NCI-H2227 treated with DMSO at 0.1 percent for 48 hours (cell line): Measurements from ENCODE around the gene RELL1.

Experiments
- DNase-seq: peaks from one replicate; lab custom pipeline; 2025; lab: John Stamatoyannopoulos, UW

Gene RELL1, protein sequence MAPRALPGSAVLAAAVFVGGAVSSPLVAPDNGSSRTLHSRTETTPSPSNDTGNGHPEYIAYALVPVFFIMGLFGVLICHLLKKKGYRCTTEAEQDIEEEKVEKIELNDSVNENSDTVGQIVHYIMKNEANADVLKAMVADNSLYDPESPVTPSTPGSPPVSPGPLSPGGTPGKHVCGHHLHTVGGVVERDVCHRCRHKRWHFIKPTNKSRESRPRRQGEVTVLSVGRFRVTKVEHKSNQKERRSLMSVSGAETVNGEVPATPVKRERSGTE

DNA sequence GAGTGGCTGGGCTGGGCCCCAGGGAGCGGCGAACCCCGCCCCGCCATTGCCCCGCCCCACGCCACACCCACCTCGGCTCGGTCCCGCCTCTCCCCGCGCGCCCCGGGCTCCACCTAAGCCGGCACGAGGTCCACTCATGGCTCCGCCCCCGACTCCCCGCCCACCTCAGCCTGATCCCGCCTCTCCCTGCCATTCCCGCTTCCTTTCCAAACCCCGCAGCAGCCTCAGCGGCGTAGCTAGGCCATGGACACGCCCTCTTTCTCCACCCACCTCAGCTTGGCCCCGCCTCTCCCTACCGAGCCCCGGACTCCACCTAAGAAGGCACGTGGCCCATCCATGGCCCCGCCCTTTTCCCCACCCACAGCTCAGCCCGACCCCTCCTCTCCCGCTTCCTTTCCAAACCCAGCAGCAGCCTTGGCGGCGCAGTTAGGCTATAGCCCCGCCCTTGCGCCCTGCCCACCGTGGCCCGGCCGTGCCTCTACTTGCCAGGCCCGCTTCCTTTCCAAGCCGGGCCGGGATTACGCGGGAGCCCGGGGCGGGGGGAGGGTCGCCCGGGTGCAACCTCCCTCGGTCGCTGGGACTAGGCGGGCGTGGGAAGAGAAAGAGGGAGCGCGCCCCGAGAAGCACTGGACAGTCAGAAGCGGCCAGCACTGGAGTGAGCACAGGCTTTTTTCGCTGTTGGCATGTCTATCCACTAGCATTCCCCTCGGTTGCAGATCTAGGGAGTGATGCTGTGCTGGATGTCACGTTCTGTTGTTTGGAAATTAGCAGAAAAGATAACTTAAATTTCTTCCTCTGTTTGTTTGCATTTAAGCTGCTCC lies at the start of gene RELL1:
RELL1 (minus strand) TSS at position 4 of the 821 bp plus-strand sequence. CDS start 89 bp downstream, outside the sequence.
- peak; percentile 92 for DNase-seq

DNA sequence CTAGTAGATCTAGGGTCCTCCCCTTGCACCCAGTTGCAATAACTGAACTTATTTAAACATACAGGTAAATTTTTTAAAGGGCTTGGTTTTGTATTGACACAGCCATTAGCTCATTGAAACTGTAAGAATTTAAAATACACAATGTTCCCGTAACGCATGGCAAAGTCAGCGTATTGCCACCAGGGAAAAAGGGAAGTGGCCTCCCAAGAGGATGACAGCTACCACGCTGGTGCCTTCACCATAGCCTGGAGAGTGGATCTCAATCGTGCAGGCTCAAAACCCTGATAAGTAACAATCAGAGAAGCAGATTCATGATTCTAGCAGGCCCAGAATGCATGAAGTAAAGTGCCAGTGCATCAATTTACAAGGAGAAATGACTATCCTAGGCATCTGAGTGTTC lies 49.4 kb upstream of the RELL1 start:
- no peak for DNase-seq

DNA sequence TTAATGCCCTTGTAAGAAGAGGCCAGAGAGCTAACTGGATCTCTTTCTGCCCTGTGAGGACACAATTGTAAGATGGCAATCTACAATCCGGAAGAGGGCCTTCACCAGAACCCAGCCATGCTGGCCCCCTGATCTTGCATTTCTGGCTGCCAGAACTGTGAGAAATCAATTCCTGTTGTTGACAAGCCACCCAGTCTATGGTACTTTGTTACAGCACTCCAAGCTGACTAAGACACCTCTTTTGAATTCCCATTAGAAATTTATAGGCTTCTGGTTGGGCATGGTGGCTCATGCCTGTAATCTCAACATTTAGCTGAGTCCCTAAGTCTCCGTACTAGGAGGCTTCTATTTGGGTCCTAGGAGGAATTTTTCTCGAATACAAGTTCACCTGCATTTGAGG lies 48.8 kb upstream of the RELL1 start:
- no peak for DNase-seq

- DNase-seq = no peak
Measured at GRCh38 chr4:37733240-37733867, 47.2 kb upstream of the RELL1 start.

GRCh38 chr4:37732526-37733186 lies 46.5 kb upstream of the RELL1 start:
- DNase-seq = no peak

GRCh38 chr4:37729649-37730004 lies 43.5 kb upstream of the RELL1 start:
- no peak for DNase-seq

DNA sequence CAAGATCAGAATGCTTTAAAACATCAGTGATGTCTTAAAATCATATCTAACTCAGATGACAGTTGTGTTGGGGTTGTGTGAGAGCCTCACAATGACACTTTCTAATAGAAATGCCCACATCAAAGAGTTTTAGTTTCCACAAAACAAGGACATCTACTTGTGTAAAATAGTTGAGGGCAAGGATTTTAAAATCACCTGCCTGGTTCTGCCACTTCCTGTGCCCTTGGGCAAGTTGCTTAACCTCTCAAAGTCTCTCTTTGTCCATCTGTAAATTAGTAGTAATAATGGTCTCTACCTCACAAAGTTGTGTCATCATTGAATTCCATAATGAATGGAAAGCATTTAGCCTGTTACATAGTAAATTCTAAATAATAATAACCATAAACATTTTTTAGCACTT lies 41.9 kb upstream of the RELL1 start:
- DNase-seq = no peak

DNA sequence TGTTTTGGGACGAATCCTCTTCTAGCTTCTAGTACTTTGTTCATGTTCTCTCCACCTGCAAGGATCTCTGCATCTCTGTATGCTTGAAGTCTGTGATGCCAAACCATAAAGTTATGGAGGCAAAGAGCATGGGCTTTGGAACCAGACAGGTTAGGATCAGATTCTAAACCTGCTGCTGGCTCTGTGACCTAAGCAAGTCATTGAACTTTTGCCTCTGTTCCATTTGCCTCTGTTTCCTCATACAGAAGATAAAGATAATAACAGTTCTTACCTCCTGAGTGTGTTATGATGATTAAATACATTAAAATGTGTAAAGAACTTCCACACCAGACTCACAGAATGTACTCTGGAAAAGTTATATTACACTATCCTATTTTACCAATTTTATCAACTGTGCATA lies 41.5 kb upstream of the RELL1 start:
- DNase-seq = no peak

GRCh38 chr4:37726666-37727065 lies 40.5 kb upstream of the RELL1 start:
- no peak for DNase-seq

DNA sequence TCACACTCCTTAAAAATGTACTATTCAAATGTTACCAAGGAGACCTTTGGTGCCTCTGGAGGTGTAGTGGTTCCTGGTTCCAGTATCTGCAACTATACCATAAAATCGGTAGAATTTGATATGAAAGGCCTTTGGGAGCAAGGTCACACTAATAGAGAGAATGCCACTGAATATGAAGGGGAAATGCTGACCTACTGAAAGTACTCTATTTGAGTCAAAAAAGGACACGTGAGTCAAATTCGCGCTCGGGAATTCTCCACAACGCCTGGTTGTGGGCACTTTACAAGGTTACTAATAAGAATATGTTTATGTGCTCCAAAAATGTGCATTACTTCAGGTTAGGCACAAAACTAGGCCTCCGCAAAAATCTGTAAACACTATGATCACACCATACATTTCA lies 39.5 kb upstream of the RELL1 start:
- DNase-seq = no peak

- no peak for DNase-seq
Measured at GRCh38 chr4:37723067-37723466, 36.9 kb upstream of the RELL1 start.

DNA sequence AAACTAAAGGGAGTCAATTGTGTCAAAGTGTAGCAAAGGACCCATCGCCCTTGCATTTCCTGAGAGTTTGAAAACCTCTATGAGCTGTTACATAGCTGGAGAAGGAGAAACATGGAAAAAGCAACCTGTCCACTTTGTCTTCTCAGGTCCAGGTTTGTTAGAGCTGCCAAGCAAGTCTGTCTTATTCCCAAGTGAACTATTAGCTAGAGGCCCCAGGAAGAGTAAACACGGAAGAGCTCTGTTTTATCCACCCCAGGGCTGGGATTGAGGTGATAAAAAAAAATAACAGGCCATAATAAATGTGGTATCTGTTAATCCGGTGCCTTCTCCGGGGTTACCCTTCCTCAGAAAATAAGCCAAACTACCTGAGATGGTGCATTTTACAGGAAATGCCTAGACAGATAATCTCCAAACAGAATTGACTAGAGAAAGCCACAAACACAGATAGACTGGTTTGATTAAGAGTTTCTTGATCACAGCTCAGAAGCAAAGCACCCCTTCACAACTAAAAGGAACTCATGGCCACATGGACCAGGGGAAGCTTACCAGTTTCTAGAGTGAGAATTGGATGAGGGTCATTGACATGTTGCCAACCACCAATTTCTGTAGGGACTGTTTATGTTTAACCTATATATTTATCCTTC lies 35.9 kb upstream of the RELL1 start:
- DNase-seq = no peak

DNA sequence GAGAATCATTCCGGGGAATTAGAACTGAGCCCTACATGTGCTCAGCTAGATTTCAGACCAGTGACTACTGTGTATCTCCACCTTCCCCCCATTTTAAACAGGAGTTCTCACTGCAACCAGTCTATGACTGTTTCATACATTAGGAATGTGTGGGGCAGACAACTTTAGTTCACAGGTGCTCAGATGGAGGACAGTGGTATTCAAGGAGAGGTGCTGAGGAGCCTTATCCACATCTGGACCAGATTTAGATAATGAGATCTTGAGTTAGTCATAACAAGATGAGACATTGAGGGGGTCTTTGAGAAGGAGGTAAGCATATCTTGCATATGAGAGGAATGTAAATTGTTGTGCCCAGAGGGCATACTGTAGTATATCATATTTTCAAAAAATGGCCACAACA lies 32.8 kb upstream of the RELL1 start:
- no peak for DNase-seq

DNA sequence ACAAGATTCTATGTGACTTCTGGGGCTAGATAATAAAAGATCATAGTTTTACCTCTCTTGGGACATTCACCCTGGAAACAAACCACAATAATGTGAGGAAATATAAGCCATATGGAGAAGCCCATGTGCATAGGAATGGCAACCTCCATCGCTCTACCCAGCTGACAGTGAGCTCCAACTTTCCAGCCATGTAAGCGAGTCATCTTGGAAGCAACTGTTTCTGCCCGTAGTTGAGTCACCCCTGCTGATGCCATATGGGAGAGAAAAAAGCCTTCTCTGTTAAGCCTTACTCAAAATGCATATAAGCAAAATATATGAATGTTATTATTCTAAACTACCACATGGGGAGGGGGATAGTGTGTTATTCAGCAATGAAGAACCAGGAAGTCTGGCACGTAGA lies 31.4 kb upstream of the RELL1 start:
- DNase-seq = no peak

DNA sequence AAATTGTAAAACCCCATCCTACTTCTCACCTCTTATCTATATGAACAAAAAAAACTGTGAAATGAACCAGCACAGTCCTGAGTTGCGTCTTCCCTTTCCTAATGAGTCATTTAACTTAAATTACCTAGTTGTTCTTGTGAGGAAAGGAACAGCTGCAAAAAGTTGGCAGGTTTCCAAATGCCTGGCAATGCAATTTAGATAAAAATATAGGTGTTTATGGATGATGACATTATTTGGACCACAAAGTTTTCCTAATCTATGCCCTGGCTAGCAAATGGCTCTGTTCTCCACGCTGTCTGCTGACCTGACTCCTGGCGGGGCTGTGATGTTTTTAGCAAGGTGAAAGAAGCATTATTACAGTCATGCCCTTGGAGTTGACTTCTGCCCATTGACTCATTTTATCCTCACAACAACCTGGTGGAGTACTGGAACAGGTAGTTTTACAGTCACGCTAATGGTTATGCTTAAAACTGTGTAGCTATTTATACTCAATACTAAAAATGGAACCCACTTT lies 29.8 kb upstream of the RELL1 start:
- no peak for DNase-seq

DNA sequence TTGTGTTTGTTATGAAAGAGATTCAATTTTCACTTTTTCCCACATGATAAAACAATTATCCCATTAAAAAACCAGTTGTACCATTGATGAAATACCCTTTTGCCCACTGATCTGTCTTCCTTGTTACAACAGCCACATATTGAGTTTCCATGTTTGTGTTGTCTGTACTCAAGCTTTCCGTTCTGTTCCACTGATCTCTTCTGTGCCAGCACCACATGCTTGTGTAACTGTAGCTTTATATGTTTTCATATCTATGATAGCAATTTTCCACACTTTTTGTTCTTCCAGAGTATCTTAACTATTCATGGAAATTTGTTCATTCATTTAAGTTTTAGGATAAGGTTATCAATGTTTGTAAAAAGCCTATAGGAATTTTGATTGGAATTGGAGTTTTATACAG lies 24.3 kb upstream of the RELL1 start:
- DNase-seq = no peak

GRCh38 chr4:37706032-37706431 lies 19.9 kb upstream of the RELL1 start:
- DNase-seq = no peak

DNA sequence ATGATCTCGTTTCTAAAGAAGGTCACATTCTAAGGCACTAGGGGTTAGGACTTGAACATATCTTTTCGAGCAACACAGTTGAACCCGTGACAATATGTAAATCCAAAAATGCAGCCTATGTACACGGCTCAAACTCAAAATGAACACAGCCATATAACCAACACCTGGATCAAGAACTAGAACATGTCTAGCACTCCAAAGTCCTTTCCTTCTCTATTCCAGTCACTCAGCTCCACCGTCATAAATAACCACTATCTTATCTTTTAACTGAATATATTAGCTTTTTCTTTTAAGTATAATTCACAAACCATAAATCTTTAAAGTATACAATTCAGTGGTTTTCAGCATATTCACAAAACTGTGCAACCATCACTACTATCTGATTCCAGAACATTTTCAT lies 19.4 kb upstream of the RELL1 start:
- no peak for DNase-seq

DNA sequence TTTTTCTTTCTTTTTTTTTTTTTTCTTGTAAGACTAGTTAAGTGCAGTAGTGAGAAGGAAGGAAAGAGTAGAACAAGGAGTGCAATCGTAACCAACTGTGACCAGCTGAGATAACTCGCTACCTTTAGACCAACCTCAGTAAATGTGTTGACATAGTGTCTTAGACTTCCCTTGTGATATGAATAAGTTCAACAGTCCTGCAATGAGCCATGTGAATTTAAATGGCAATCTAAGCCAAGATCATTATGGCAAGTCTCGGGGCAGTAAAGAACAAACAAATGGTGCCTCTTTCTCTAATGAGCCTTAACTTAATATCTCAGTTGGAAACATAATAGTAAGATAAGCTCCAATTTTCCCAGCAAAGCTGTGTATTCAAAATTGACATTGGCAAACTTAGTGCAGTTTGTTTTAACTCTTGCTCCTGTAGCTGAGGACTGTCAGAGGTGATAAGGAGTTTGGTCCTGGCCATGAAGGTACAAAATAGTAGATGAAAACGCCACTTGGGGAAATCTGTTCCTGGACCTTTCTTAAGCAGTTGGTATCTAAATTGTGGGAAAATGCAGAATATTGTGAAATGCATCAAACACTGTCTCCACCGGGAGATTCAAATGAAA lies 13.8 kb upstream of the RELL1 start:
- no peak for DNase-seq

DNA sequence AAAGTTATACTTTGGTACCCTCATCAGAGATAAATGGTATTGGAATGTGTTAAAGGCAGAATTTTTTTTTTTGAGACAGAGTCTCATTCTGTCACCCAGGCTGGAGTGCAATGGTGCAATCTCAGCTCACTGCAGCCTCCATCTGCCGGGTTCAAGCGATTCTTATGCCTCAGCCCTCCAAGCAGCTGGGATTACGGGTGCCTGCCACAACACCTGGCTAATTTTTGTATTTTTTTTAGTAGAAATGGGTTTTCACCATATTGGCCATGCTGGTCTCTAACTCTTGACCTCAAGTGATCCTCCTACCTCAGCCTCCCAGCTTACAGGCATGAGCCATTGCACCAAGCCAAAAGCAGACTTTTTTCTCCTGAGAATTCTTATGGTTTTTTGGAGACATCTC lies 11.4 kb upstream of the RELL1 start:
- DNase-seq = no peak

- no peak for DNase-seq
Measured at GRCh38 chr4:37693450-37694190, 7.4 kb upstream of the RELL1 start.
